Activated CD4-positive, alpha-beta T cell treated with anti-CD3 and anti-CD28 coated beads, Interleukin-2, Interleukin-6, amounts not matched to agents 100 ng/mL and 50 ng/mL, durations not matched to agents 16 hours and 8 hours (primary cell): Measurements from ENCODE around the gene OR7A10.
"Not testable (repeated sequence)": the region's sequence is repeated elsewhere in the genome, so short reads cannot be mapped to it uniquely, and the experiment has no call there.

ENCODE experiments used
- DNase-seq: peaks from one replicate; pipeline ENCODE4 v3.0.0-alpha.2; 2020

Gene OR7A10

DNA sequence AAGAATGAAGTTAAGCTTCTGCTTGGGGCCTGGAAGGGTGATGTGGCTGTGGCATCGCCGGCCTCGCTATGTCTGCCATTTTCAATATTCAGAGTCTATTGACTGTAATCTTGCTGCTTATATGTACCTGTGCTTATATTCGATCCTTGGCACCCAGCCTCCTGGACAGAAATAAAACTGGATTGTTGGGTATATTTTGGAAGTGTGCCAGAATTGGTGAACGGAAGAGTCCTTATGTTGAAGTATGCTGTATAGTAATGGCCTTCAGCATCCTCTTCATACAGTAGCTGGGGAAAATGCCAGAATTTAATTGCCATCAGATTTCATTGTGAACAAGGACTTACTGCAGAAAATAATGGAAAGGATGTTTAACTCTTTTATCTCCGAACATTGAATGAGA is 56.5 kb downstream of the OR7A10 start:
- DNase-seq = not testable (repeated sequence)
